IPS-15b (cell line): ENCODE measurements around the gene CEP72.

Source experiments
- H3K27me3 ChIP-seq: one replicate; pipeline ENCODE4 v1.6.1; 2013; ENCODE audit warnings: low read length; ENCODE audit not compliant: control insufficient read depth, insufficient read depth
- H3K36me3 ChIP-seq: one replicate; pipeline ENCODE4 v1.6.1; 2013; ENCODE audit warnings: low read length; ENCODE audit not compliant: control insufficient read depth, insufficient read depth
- H3K4me1 ChIP-seq: one replicate; pipeline ENCODE4 v1.6.1; 2013; ENCODE audit warnings: mild to moderate bottlenecking, low read length; ENCODE audit not compliant: control insufficient read depth, insufficient read depth
- H3K4me3 ChIP-seq: one replicate; pipeline ENCODE4 v1.5.1; 2013; ENCODE audit warnings: low read depth, low read length
- H3K9ac ChIP-seq: one replicate; pipeline ENCODE4 v1.6.1; 2013; ENCODE audit warnings: low read depth, mild to moderate bottlenecking, low read length
- H3K9me3 ChIP-seq: one replicate; pipeline ENCODE4 v1.6.1; 2013; ENCODE audit warnings: mild to moderate bottlenecking, low read length; ENCODE audit not compliant: control insufficient read depth, insufficient read depth

The CEP72 gene

DNA sequence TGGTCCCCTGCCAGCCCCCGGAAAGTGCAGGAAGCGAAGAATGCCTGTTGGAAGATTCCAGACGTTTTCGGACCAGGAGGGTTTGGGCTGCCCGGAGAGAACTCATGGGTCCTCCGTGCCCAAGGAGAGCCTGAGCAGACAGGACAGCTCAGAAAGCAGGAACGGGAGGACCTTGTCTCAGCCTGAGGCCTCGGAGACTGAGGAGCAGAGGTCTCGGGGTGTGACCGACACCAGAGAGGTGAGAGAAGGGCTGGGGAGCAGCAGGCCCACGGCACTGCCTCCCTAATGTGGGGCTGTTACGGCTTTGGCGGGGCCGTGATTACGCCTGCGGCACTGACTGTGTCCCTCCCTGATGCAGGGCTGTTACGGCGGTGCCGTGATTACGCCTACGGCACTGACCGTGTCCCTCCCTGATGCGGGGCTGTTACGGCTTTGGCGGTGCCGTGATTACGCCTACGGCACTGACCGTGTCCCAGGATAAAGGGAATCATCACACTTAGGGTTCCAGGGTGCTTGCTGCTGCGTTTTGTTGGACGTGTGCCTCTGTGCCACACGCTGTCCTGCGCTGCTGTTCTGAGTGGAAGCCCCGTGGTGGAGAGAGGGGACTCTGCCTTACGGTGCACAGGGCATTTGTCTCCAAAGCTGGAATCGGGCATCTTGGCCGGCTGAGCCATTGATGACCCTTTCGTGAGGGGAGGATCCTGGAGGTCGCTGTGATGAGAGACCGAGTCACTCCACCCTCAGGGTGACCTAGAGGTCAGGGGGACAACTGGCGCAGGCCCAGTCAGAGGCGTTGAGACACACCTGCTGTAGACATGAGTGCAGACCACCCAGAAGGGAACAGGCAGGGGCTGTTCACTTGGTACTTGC is 25.7 kb downstream of the CEP72 start:
- Histone ChIP-seq H3K36me3 (peaks cover 73% of the 10 kb centered on the region), H3K4me3 (no peak overlapping the region), H3K9ac (no peak overlapping the region), H3K4me1 (no peaks in the 10 kb centered on the region), H3K27me3 (no peaks in the 10 kb centered on the region), H3K9me3 (no peaks in the 10 kb centered on the region)

DNA sequence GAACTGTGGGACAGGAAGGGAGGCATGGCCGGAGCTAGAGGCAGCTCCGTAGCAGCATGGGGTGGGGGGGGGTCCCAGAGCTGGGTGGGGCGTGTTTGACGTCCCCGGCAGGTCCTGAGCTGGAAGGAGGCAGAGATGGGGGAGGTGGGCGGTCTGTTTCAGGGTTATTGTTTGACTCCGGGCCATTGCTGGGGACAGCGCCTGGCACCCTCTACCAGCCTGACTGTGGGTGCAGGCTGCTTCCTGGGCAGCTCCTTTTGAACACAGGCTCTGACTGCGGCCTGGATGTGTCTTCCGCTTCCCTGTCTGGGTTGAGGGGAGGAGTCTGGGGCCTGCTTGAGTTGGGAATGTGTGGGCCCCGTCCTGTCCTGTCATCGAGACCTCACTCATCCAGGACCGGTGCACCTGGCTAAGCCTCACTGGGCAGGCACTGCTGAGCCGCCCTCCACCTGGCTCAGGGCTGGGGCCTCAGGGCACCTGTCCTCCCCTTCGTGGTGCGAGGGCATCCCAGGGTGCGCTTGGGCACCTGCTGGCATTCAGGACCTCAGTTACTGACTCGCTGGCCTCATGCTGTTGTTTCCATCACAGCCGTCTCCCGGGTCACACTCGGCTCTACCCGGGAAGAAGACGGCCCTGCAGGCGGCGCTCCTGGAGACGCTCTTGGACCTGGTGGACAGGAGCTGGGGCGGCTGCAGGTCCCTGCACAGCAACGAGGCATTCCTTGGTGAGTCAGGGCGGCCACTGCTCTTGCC is 26.5 kb downstream of the CEP72 start:
- Histone ChIP-seq H3K4me3 (no peak overlapping the region), H3K27me3 (no peaks in the 10 kb centered on the region), H3K36me3 (peaks cover 69% of the 10 kb centered on the region), H3K4me1 (no peaks in the 10 kb centered on the region), H3K9ac (no peak overlapping the region), H3K9me3 (no peaks in the 10 kb centered on the region)

DNA sequence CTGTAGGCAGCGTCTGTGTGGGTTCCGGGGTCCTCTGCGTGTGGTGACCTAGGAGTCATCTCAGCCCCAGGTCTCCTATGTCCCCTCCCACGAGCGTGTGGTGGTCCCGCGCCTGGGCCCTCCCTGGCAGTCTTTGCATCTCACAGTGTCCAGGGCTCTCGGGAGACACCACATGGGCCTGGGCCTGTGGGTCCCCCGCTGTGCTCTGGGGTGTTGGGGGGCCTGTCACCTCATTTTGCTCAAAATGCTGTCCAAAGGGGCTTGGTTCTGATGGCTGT is 27.1 kb downstream of the CEP72 start:
- H3K4me3 ChIP-seq, result no peak overlapping the region
- no peak overlapping the region for H3K9ac ChIP-seq
- H3K27me3 ChIP-seq, result no peaks in the 10 kb centered on the region
- peaks cover 73% of the 10 kb centered on the region for H3K36me3 ChIP-seq
- H3K9me3 ChIP-seq, result no peaks in the 10 kb centered on the region
- no peaks in the 10 kb centered on the region for H3K4me1 ChIP-seq

DNA sequence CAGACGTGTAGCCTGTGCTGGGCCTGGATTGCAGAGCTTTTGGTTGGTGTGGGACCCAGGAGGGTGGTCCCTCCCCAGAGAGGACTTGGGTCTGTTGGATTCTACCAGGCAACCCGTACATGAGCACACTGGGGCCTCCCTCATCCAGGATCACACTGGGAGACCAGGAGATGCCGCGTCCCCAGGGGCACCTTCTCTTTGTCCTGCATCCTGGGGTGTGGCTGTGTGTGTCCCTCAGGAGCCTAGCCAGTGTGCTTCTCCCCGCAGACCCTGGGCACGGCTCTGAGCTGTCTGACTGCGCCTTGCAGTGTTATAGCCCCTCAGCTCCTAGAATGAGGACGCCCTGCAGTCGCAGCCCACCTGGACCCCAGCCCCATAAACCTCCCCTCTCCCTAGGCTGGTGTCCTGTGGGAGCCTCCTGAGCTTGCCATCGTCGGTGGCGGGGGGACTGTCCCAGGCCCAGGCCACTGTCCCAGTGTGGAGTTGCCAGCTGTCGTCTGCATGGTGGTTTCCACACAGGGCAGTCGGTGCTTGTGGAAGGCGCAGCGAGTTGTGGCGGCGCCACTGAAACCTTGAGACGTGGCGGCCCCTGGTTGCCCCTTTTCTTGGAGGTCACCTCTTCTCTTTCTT is 27.6 kb downstream of the CEP72 start:
- Histone ChIP-seq H3K36me3 (peaks cover 78% of the 10 kb centered on the region), H3K27me3 (no peaks in the 10 kb centered on the region), H3K9ac (no peak overlapping the region), H3K9me3 (no peaks in the 10 kb centered on the region), H3K4me3 (no peak overlapping the region), H3K4me1 (no peaks in the 10 kb centered on the region)

DNA sequence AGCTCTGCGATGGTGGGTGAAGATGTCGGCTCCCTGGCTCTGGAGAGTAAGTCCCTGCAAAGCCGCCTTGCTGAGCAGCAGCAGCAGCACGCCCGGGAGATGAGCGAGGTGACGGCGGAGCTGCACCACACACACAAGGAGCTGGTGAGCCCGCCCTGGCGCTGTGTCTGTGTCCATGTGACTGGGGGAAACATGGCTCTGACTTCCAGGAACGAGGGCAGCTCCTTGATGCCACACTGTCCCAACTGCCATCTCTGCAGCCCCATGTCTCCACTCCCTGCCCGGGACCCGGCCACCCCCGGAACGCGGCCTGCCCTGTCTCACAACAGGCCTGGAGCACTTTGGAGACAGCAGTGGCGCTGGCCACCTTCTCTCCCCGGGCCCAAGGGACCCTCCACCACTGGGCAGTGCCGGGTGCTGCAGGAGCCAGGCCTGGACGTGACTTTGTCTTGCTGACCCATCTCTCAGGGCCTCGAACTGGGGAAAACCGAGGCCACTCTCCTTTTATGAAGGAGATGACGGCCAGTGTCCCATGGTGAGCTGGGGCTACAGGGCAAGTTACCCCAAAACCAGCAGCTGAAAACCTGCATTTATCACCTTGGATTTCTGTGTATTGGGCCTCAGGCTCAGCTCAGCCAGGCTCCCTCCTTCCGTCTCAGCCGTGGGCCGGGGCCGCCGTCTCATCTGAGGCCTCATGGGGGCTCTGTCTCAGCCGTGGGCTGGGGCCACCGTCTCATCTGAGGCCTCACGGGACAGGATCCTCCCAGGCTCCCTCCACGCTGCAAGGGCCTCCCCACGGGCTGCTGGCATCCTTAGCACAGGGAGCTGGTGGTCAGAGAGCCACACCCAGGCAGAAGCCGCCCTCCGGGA is 28.6 kb downstream of the CEP72 start:
- no peak overlapping the region for H3K4me3 ChIP-seq
- H3K9me3 ChIP-seq, result no peaks in the 10 kb centered on the region
- H3K36me3 ChIP-seq, result peaks cover 81% of the 10 kb centered on the region
- no peaks in the 10 kb centered on the region for H3K4me1 ChIP-seq
- no peaks in the 10 kb centered on the region for H3K27me3 ChIP-seq
- H3K9ac ChIP-seq, result no peak overlapping the region

DNA sequence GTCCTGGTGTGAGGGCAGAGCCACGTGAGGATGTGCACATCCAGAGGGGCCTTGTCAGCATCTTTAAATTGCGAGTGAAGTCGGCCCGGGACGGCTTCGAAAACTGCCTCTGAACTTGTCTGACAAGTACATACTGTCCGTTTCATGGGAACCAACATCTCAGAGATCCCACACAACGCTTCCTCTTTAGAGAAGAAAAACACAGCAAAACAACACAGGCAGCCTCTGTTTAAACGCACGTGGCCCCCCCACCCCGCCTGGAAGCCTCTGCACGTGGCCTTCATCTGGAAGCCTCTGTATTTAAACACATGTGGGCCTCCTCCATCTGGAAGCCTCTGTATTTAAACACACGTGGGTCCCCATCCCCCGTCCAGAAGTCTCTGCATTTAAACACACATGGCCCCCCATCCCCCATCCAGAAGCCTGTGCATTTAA is 29.2 kb downstream of the CEP72 start:
- Histone ChIP-seq H3K4me3 (no peak overlapping the region), H3K4me1 (no peaks in the 10 kb centered on the region), H3K27me3 (no peaks in the 10 kb centered on the region), H3K9ac (no peak overlapping the region), H3K9me3 (no peaks in the 10 kb centered on the region), H3K36me3 (peaks cover 81% of the 10 kb centered on the region)

DNA sequence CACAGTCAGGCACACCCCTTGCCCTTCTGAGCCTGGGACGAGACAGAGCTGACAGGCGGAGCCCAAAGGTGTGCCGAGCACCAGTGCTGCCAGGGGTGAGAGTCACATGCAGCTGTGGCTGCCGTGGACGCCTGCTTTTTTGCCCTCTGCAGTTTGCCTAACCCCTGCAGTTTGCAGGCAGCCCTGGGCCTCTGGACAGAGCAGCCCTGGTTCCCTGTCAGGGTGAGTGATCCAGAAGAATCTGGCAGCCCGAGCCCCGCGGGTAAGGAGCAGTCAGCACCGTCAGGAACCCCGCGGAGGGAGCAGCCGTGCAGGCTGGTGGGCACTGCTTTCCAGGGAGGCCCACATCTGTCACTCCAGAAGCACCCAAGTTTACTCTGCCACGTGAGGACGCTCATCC is 30.3 kb downstream of the CEP72 start:
- H3K36me3 ChIP-seq, result peaks cover 83% of the 10 kb centered on the region

DNA sequence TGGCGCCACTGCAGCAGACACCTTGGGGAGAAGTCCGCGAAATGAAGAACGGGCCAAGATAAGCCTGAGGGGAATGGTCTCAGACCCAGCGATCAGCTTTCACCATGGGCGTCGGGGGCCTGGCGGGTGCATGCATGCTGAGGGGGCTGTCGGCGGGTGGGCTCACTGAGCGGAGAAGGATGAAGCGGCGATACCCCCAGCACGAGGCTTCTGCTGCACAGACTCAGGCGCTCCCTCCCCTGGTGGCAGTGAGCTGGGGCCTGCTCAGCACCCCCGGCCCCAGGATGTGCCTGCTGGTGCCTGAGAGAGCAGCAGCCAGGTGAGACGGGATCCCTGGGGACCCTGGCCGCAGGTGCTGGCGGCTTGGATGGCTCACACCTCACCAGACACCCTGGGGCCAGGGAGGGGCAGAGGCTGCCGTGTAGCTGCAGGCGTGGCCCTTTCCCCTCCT is 31.2 kb downstream of the CEP72 start:
- peaks cover 83% of the 10 kb centered on the region for H3K36me3 ChIP-seq
- H3K9ac ChIP-seq, result no peak overlapping the region
- H3K4me3 ChIP-seq, result no peak overlapping the region
- H3K4me1 ChIP-seq, result no peaks in the 10 kb centered on the region
- H3K9me3 ChIP-seq, result peaks cover 5% of the 10 kb centered on the region
- no peaks in the 10 kb centered on the region for H3K27me3 ChIP-seq

More for the DNA sequence above, 30.3 kb downstream of the CEP72 start:
- H3K4me1 ChIP-seq, result no peaks in the 10 kb centered on the region
- no peak overlapping the region for H3K9ac ChIP-seq
- no peak overlapping the region for H3K4me3 ChIP-seq
- H3K9me3 ChIP-seq, result no peaks in the 10 kb centered on the region
- H3K27me3 ChIP-seq, result no peaks in the 10 kb centered on the region

DNA sequence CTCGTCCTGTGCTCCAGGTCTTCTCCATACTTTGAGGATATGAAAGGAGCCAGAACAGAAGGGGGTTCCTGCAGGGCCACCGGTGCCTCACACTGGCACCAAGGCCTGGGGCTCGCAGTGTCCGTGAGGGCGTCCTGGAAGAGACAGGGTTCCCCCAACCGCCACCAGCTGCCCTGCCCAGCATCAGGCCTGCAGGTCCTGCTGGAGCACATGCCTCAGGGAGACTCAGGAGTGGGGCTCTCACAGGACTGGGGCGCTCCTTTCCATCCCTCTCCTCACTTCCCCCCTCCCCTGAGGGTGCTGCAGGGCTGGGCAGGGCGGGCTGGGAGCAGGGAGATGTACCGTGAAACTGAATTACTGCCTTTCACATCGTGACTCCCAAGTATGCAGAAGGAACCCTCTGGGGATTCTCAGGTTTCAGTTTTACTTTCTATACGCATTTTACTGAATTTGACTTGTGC is 31.7 kb downstream of the CEP72 start:
- Histone ChIP-seq H3K4me1 (no peaks in the 10 kb centered on the region), H3K4me3 (no peak overlapping the region), H3K36me3 (peaks cover 82% of the 10 kb centered on the region), H3K9ac (no peak overlapping the region), H3K9me3 (peaks cover 5% of the 10 kb centered on the region), H3K27me3 (no peaks in the 10 kb centered on the region)

DNA sequence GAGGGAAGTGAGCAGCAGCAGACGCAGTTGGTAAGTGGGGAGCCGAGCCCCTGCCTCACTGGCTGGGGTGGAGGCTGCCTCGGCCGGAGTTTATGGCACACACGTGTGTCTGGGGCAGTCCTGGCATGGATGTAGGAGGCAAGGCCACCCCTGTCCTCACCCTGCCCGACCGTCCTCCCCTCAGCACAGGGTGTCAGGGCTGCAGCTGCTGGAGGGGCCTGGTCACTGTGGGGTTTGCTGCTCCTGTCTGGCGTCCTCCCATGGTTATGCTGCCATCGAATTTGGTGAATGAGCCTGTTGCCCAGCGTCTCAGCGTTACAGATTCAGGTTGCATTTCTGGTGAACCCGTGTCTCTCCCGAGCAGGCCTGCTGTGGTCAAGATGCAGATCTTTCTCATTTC is 32.4 kb downstream of the CEP72 start:
- Histone ChIP-seq H3K9ac (no peak overlapping the region), H3K27me3 (no peaks in the 10 kb centered on the region), H3K9me3 (peaks cover 5% of the 10 kb centered on the region), H3K4me3 (no peak overlapping the region), H3K4me1 (no peaks in the 10 kb centered on the region), H3K36me3 (peaks cover 81% of the 10 kb centered on the region)

DNA sequence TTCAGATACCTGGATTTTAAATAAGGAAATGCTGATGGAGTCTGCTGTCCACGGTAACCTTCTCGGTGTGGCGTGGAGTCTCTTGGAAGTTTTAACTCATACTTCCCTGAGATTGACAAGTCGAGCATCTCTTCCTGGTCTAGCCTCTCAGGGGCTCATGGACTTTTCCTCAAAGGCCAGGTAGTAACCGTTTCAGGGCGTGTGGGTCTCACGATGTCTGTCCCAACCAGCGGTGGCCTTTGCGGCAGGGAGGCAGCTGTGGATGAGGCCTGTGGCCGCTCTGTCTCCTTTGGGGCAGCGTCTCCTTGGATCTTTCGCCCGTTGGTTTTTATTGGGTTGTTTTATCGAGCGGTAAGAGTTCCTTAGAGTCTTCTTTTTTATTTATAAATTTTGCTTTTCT is 32.8 kb downstream of the CEP72 start:
- Histone ChIP-seq H3K9me3 (peaks cover 5% of the 10 kb centered on the region), H3K4me3 (no peak overlapping the region), H3K36me3 (peaks cover 81% of the 10 kb centered on the region), H3K27me3 (no peaks in the 10 kb centered on the region), H3K4me1 (no peaks in the 10 kb centered on the region), H3K9ac (no peak overlapping the region)
